Endothelial cell of umbilical vein (primary cell): ENCODE data around the gene SPG7. TPM values are rescaled to one million over a fixed set of nuclear protein-coding genes. Genes with fewer than 3 reads are reported as not detected.

Source experiments
- BruUV-seq: library from RNA; stranded (reverse); fragments of 400-500 nt; replicated peaks from 2 replicates; lab custom pipeline; 2021; lab: Mats Ljungman, UMichigan
- CTCF ChIA-PET: fragments of 300-600, 350-600 bp; sonication (Branson Sonifier 250); formaldehyde crosslinking; loops from one replicate; lab custom pipeline; 2021; ENCODE audit warnings: antibody characterized with exemption, inconsistent platforms; lab: Charles Lee
- POLR2A ChIA-PET: fragments of 300-600, 350-600 bp; sonication (Branson Sonifier 250); formaldehyde crosslinking; loops from one replicate; lab custom pipeline; 2021; ENCODE audit warnings: antibody characterized with exemption, inconsistent platforms; lab: Charles Lee
- DNase-seq: peaks from one replicate; pipeline ENCODE4 v3.0.0-alpha.2; 2011; ENCODE audit warnings: low read depth, low spot score
- FAIRE-seq: peaks from 2 replicates; lab custom pipeline; 2011; peaks lifted over from hg19 to GRCh38; lab: Jason Lieb, UNC
- H2AFZ ChIP-seq: 2 replicates; pipeline ENCODE4 v1.6.0; 2012; ENCODE audit warnings: low read depth, low read length, control low read depth, inconsistent platforms
- H3K27ac ChIP-seq: 2 replicates; pipeline ENCODE4 v1.5.1; 2011; ENCODE audit warnings: low read depth, mild to moderate bottlenecking, control low read depth, low read length, moderate library complexity; ENCODE audit not compliant: insufficient read depth
- H3K27me3 ChIP-seq, 2 experiments: 2 replicates each; pipeline versions ENCODE4 v1.6.0 to v1.6.1; 2011; ENCODE audit warnings: low read length in 2 of 2, mixed read lengths in 1 of 2; ENCODE audit not compliant: control insufficient read depth in 2 of 2, insufficient read depth in 2 of 2
- H3K36me3 ChIP-seq, 2 experiments: 2 replicates in 1 of 2; 3 replicates in 1 of 2; pipeline ENCODE4 v1.5.1; 2011; ENCODE audit warnings: low read length in 2 of 2, mild to moderate bottlenecking in 1 of 2, moderate library complexity in 1 of 2; ENCODE audit not compliant: control insufficient read depth in 2 of 2, insufficient read depth in 2 of 2; ENCODE audit errors: extremely low read depth in 1 of 2
- H3K4me1 ChIP-seq: 3 replicates; pipeline ENCODE4 v1.5.1; 2011; ENCODE audit warnings: mild to moderate bottlenecking, low read length; ENCODE audit not compliant: control insufficient read depth, insufficient read depth; ENCODE audit errors: extremely low read depth
- H3K4me2 ChIP-seq: 2 replicates; pipeline ENCODE4 v1.6.1; 2011; ENCODE audit warnings: low read length, control low read depth, mixed read lengths; ENCODE audit not compliant: insufficient read depth
- H3K4me3 ChIP-seq, 3 experiments: fragments of 200-600 bp in 1 of 3; sonication (generic), shearing (Covaris generic) in 1 of 3; replicated peaks in 1 of 3; 2 replicates each; pipeline ENCODE4 v1.5.1; 2011 to 2016; ENCODE audit warnings: control low read depth in 3 of 3, low read length in 3 of 3, mild to moderate bottlenecking in 2 of 3, inconsistent platforms in 1 of 3, low read depth in 1 of 3, moderate library complexity in 1 of 3; ENCODE audit not compliant: insufficient read depth in 1 of 3
- H3K79me2 ChIP-seq: 2 replicates; pipeline ENCODE4 v1.6.0; 2012; ENCODE audit warnings: low read length, inconsistent platforms; ENCODE audit not compliant: control insufficient read depth, insufficient read depth
- H3K9ac ChIP-seq: replicated peaks from 2 replicates; pipeline ENCODE3; 2011; ENCODE audit warnings: low read length, control low read depth; ENCODE audit not compliant: insufficient read depth; ENCODE audit errors: extremely low read depth
- H3K9me1 ChIP-seq: replicated peaks from 3 replicates; pipeline ENCODE4 v1.6.0; 2011; ENCODE audit warnings: mild to moderate bottlenecking, low read length; ENCODE audit not compliant: control insufficient read depth, insufficient read depth; ENCODE audit errors: extremely low read depth
- H3K9me3 ChIP-seq: replicated peaks from 2 replicates; pipeline ENCODE4 v1.5.1; 2012; ENCODE audit warnings: low read length, inconsistent platforms; ENCODE audit not compliant: control insufficient read depth, insufficient read depth
- H4K20me1 ChIP-seq: replicated peaks from 2 replicates; pipeline ENCODE3; 2011; ENCODE audit warnings: mild to moderate bottlenecking, low read length; ENCODE audit not compliant: control insufficient read depth, insufficient read depth; ENCODE audit errors: extremely low read depth
- EZH2 ChIP-seq: IDR thresholded peaks from 2 replicates; pipeline ENCODE4 v1.6.1; 2012; ENCODE audit warnings: borderline replicate concordance, low read depth, mild to moderate bottlenecking, moderate library complexity, low read length, inconsistent platforms; ENCODE audit not compliant: severe bottlenecking
- FOS ChIP-seq: IDR thresholded peaks from 2 replicates; pipeline ENCODE4 v1.6.1; 2011; ENCODE audit warnings: mild to moderate bottlenecking, low read length, moderate library complexity, borderline replicate concordance; ENCODE audit not compliant: insufficient read depth
- GATA2 ChIP-seq: IDR thresholded peaks from 2 replicates; pipeline ENCODE4 v1.7.0; 2011; ENCODE audit warnings: low read depth, mild to moderate bottlenecking, moderate library complexity, mixed read lengths, low read length; ENCODE audit not compliant: insufficient read length, insufficient read depth
- JUN ChIP-seq: IDR thresholded peaks from 2 replicates; pipeline ENCODE4 v1.6.1; 2011; ENCODE audit warnings: borderline replicate concordance, low read depth; ENCODE audit not compliant: insufficient read length, insufficient read depth
- MYC ChIP-seq: IDR thresholded peaks from one replicate; pipeline ENCODE4 v1.6.1; 2011; ENCODE audit warnings: mild to moderate bottlenecking, low read depth, low read length
- POLR2A ChIP-seq: IDR thresholded peaks from 2 replicates; pipeline ENCODE4 v1.6.1; 2012; ENCODE audit warnings: low read depth, mild to moderate bottlenecking, control low read depth, low read length
- POLR2AphosphoS5 ChIP-seq: IDR thresholded peaks from 2 replicates; pipeline ENCODE4 v1.6.1; 2012; ENCODE audit warnings: low read depth, mild to moderate bottlenecking, control low read depth, low read length, moderate library complexity; ENCODE audit not compliant: insufficient read depth
- dilution Hi-C: fragments of 300-500 bp; cut with MboI; formaldehyde crosslinking; loops from one replicate; pipeline ENCODE4 v1.15.0; 2019; ENCODE audit warnings: low sequenced_read_pairs; ENCODE audit not compliant: extremely low pct_ligation_motif_present
- intact Hi-C: fragments of 100-400 bp; cut with micrococcal nuclease; formaldehyde crosslinking; loops from one replicate; pipeline ENCODE4 v1.10.0; 2022
- polyA plus RNA-seq, 4 experiments: library from polyadenylated mRNA; depleted of rRNA in 3 of 4; stranded (reverse) in 3 of 4; unstranded in 1 of 4; fragments of >200 nt; gene quantifications; 2 replicates each; pipeline versions ENCODE4 v1.2.1 to v1.2.3, GENCODE V29; 2011 to 2012; ENCODE audit warnings: missing spikeins in 1 of 4
- total RNA-seq: library from RNA; stranded (reverse); gene quantifications from 2 replicates; pipeline ENCODE4 v1.2.3, GENCODE V29; 2021
- TF ChIP-seq, protein P1 (sequence below), 2 donors: IDR thresholded peaks; 1 replicate in 1 of 2; 2 replicates in 1 of 2; pipeline ENCODE4 v1.5.1; 2011; ENCODE audit warnings: low read length in 2 of 2, mild to moderate bottlenecking in 2 of 2, moderate library complexity in 2 of 2, control low read depth in 1 of 2, inconsistent platforms in 1 of 2, low read depth in 1 of 2; ENCODE audit not compliant: insufficient read depth in 1 of 2; ENCODE audit errors: extremely low read depth in 1 of 2
- TF ChIP-seq, protein P2 (sequence below): IDR thresholded peaks from 2 replicates; pipeline ENCODE4 v1.6.1; 2011; ENCODE audit not compliant: insufficient read depth, insufficient read length

The SPG7 gene
- total and polyA plus RNA-seq, 2 donors (not counting 3 experiments of a cell fraction or from before 2014, with no cell fraction given), result 90.2 to 146 TPM

DNA sequence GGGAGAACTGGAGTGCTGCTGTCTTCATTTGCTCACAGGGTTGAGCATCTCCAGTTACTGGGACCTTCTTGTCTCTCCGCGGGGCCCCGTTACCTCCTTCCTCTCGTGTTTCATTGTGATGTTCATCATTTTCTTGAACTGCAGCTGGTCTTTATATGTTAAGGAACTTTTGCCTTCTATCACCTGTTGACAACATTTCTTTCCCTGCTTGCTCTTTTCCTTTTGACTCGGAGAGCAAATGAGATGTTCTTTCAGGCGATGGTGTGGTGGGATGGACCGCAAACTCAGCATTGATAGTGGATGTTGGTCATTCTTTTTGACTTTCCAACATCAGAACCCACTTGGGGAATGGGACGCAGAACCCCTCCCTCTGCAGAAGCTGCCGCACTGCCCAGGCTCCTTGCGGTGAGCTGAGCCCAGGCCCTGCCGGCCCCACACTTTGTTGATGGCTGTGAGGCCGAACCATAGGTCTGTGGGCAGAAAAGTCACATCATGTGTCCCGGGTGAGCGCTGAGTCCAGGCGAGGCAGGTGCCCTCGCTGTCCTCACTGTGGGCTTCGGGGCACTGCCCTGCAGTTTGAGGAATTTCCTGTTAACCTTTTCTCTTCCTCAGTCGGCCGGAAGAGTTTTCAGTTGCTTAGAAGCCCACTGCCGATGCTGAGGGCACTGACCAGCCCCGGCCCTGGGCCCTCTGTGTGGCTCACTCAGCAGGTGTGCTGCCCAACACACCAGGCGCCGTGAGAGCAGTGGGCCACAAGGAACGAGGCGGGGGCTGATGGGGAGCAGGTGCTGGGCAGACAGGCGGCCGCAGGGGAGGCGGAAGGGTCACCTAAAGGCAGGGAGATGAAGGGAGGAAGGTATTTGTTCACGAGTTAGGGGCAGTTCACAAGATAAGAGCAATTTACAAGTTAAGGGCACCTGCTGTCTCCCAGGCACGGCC, 59.7 kb downstream of the SPG7 start:
- Histone ChIP-seq H4K20me1 (peaks cover 4% of the 10 kb centered on the region), H3K9ac (no peak overlapping the region), H3K4me3 (no peak overlapping the region), H3K9me1 (no peaks in the 10 kb centered on the region), H3K9me3 (no peaks in the 10 kb centered on the region), H3K79me2 (peaks cover 13% of the 10 kb centered on the region), H2AFZ (no peak overlapping the region), H3K27me3 (no peaks in the 10 kb centered on the region), H3K4me2 (no peak overlapping the region), H3K27ac (no peak overlapping the region), H3K36me3 (peaks cover 17 to 18% of the 10 kb centered on the region in 2 experiments), H3K4me1 (peaks cover 30% of the 10 kb centered on the region)
- FAIRE-seq (no peak), DNase-seq (no peak)
- dilution Hi-C loops, result no loop called here
- ChIA-PET CTCF (no interaction called here), POLR2A (no interaction called here)
- intact Hi-C loops, result no loop called here
- BruUV-seq, result no TSS peak
- TF ChIP-seq POLR2AphosphoS5 (no peak), GATA2 (no peak), FOS (no peak), MYC (no peak), POLR2A (no peak), JUN (no peak), EZH2 (no peak)
- TF ChIP-seq, protein P1, sequence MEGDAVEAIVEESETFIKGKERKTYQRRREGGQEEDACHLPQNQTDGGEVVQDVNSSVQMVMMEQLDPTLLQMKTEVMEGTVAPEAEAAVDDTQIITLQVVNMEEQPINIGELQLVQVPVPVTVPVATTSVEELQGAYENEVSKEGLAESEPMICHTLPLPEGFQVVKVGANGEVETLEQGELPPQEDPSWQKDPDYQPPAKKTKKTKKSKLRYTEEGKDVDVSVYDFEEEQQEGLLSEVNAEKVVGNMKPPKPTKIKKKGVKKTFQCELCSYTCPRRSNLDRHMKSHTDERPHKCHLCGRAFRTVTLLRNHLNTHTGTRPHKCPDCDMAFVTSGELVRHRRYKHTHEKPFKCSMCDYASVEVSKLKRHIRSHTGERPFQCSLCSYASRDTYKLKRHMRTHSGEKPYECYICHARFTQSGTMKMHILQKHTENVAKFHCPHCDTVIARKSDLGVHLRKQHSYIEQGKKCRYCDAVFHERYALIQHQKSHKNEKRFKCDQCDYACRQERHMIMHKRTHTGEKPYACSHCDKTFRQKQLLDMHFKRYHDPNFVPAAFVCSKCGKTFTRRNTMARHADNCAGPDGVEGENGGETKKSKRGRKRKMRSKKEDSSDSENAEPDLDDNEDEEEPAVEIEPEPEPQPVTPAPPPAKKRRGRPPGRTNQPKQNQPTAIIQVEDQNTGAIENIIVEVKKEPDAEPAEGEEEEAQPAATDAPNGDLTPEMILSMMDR (IDR thresholded peaks at IDR 0.05; ENCODE audit: extremely low read depth in 1 of 2, insufficient read depth in 1 of 2, low read depth in 1 of 2, low read length in 2 of 2), result no peak
- TF ChIP-seq, protein P2, sequence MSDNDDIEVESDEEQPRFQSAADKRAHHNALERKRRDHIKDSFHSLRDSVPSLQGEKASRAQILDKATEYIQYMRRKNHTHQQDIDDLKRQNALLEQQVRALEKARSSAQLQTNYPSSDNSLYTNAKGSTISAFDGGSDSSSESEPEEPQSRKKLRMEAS, result no peak
